GM12864 (cell line): Measurements from ENCODE around the gene HAP1.
"Not testable (repeated sequence)": the region's sequence is repeated elsewhere in the genome, so short reads cannot be mapped to it uniquely, and the experiment has no call there.

Source experiments
- DNase-seq: peaks from one replicate; pipeline ENCODE4 v3.0.0-alpha.2; 2011; ENCODE audit warnings: low read depth
- H3K4me3 ChIP-seq: 2 replicates; pipeline ENCODE4 v1.5.1; 2011; ENCODE audit warnings: mild to moderate bottlenecking, low read depth, low read length, control low read depth
- CTCF ChIP-seq: IDR thresholded peaks from 2 replicates; pipeline ENCODE4 v1.5.1; 2011; ENCODE audit warnings: low read depth, mild to moderate bottlenecking, moderate library complexity, low read length, control low read depth, inconsistent platforms; ENCODE audit errors: missing control alignments

The HAP1 gene

DNA sequence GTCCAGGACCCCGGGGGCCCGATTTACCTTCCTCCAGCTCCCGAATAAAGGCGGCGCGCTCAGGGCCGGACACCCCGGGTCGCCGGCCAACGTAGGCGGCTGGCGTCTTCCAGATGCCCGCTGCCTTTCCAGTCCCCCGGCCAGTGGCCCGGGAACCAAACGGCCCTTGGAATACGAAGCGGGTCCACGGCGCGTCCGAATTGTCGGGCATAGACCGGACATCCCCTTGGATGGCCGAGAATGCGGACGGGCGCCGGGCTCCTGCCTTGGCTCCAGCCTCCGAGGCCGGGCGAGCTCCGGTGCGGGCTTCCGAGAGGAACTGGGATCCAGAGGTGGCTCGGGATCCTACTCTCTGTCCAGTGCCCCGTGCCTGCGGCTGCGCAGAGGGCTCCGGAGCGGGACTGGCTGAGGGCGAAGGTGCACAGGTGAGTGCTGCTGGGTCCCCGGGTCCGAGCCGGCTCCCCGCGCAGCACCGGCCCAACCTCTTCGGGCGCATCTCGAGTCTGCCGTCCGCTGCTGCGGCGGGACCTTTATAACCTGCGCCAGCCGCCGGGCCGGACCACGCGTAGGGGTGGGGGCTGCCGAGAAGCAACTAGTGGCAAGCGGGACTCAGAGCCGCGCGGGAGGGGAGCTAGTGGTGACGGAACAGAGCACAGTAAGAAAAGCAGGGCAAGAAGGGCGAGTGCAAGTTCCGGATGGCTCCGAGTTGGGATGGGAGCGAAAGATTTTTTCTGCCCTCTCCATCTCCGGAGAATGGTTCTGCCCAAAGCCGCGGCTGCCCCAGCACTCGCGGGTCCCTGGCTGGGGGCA lies at the start of gene HAP1:
TSS of gene HAP1 (minus strand) at position 505 of the 810 bp plus-strand sequence. CDS start at position 496, 9 bp downstream.
- DNase-seq: no peak
- TF ChIP-seq CTCF: no peak
- H3K4me3 ChIP-seq: no peak within 1 kb of the TSS

DNA sequence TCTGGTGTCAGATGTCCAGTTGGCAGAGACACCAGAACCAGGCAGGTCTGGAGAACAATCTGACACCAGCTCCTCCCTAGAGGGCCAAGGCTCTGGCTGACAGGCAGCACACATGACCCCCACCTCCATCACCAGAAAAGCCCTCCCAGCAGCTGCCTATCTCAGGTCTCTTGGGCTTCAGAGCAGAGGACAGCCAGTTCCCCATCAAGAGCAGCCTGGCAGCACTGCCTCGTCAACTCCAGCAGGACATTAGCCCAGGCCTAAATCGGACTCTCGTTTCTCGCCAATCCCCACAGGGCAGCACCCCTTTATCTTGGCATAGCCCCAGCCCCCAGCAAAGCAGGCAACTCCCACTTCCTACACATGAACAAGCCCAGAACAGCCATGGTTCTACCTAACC lies 47.7 kb upstream of the HAP1 start:
- no peak for DNase-seq
- TF ChIP-seq CTCF: no peak
- H3K4me3 ChIP-seq: no peak overlapping the region

- H3K4me3 ChIP-seq: no peak overlapping the region
- TF ChIP-seq CTCF: no peak
- no peak for DNase-seq
These were observed 47.1 kb upstream of the HAP1 start for GRCh38 chr17:41781404-41782110.

DNA sequence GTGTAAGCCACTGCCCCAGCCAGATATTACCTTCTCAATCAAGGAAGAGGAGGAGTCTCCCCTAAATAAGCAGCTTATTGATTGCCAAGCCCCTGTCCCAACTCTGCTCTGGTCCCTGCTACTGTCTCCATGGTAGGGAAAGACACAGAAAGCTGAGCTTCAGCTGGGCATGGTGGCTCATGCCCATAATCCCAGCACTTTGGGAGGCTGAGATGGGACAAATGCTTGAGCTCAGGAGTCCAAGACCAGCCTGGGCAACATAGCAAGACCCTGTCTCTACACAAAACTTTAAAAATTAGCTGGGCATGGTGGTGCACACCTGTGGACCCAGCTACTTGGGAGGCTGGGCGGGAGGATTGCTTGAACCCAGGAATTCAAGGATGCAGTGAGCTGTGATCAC lies 45.5 kb upstream of the HAP1 start:
- no peak for TF ChIP-seq CTCF
- H3K4me3 ChIP-seq: no peak overlapping the region
- no peak for DNase-seq

DNA sequence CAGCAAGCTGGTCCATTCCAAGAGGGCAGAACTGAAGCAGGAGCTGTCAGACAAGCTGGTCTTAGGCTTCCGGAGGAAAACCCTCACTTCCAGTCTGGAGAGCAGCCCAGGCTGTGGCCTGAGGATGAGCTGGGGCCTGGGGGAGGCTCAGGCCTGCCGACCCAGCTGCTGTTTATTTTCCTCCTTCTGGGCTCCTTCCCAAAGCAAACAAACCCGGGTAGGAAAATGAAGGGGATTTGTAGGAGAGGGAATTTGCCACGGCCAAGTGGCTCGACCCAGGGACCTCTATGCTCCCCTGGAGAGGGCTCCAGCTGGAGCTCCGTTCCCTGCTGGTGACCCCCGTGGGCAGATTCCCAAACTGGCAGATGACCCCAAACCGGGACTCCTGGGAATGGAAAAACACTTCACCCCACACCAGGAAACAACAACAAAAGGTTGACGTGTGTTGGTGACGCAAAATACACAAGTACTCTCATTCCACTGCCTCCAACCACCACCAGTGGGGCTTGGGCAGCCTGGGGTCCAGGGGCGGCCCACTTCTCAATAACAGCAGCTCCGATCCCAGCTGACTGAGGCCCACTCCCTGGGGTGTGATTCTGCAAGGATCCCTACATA lies 43.2 kb upstream of the HAP1 start:
- TF ChIP-seq CTCF: no peak
- H3K4me3 ChIP-seq: no peak overlapping the region
- no peak for DNase-seq

GRCh38 chr17:41777157-41777573 lies 42.7 kb upstream of the HAP1 start:
- H3K4me3 ChIP-seq: no peak overlapping the region
- TF ChIP-seq CTCF: no peak
- no peak for DNase-seq

DNA sequence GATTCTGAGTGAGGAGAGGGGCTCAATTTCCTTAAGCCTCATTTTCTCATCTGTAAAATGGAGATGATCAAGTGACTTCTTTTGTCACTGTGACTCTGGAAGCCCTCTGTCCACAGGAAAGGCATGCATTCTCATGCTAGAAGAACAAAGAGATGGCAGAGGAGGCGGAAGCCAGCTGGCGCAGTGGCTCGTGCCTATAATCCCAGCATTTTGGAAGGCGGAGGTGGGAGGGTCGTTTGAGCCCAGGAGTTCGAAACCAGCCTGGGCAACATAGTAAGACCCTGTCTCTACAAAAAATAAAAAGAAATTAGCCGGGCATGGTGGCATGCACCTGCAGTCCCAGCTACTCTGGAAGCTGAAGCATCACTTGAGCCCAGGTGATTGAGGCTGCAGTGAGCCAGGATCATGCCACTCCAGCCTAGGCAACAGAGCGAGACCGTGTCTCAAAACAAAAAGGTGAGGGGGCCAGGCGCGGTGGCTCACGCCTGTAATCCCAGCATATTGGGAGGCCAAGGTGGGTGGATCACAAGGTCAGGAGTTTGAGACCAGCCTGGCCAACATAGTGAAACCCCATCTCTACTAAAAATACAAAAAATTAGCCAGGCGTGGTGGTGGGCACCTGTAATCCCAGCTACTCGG lies 41.9 kb upstream of the HAP1 start:
- not testable (repeated sequence) for DNase-seq, H3K4me3 ChIP-seq
